HS-5 (cell line): Measurements from ENCODE around the gene ALPL.
"Not testable (repeated sequence)": the region's sequence is repeated elsewhere in the genome, so short reads cannot be mapped to it uniquely, and the experiment has no call there.

Source experiments
- DNase-seq: peaks from one replicate; pipeline ENCODE4 v3.0.0-alpha.2; 2012; ENCODE audit warnings: low read depth

Gene ALPL

GRCh38 chr1:21509351-21510112 lies at the start of gene ALPL:
TSS of gene ALPL (plus strand) at chr1:21509423. CDS start at chr1:21554082, 44,659 bp downstream.
- no peak for DNase-seq

GRCh38 chr1:21465127-21465526 lies 44.1 kb upstream of the ALPL start:
- DNase-seq, result not testable (repeated sequence)

GRCh38 chr1:21467946-21468345 lies 41.3 kb upstream of the ALPL start:
- DNase-seq, result not testable (repeated sequence)

- no peak for DNase-seq
Observed at GRCh38 chr1:21468599-21468998, 40.6 kb upstream of the ALPL start.

- no peak for DNase-seq
Observed at GRCh38 chr1:21469581-21469980, 39.6 kb upstream of the ALPL start.

GRCh38 chr1:21472861-21473260 lies 36.4 kb upstream of the ALPL start:
- DNase-seq, result no peak

- DNase-seq, result no peak
Observed at GRCh38 chr1:21478356-21478755, 30.9 kb upstream of the ALPL start.

- not testable (repeated sequence) for DNase-seq
Observed at GRCh38 chr1:21483881-21484280, 25.3 kb upstream of the ALPL start.

- no peak for DNase-seq
Observed at GRCh38 chr1:21489146-21489545, 20.1 kb upstream of the ALPL start.

- DNase-seq, result peak; percentile 51
Observed at GRCh38 chr1:21490774-21491487, 18.3 kb upstream of the ALPL start.

GRCh38 chr1:21491488-21492355 lies 17.5 kb upstream of the ALPL start:
- no peak for DNase-seq

- DNase-seq, result no peak
Observed at GRCh38 chr1:21492356-21492625, 16.9 kb upstream of the ALPL start.

- no peak for DNase-seq
Observed at GRCh38 chr1:21494196-21494595, 15.0 kb upstream of the ALPL start.

GRCh38 chr1:21495225-21495820 lies 13.9 kb upstream of the ALPL start:
- DNase-seq, result no peak

- DNase-seq, result no peak
Observed at GRCh38 chr1:21496063-21496462, 13.2 kb upstream of the ALPL start.

- no peak for DNase-seq
Observed at GRCh38 chr1:21496886-21497285, 12.3 kb upstream of the ALPL start.

- no peak for DNase-seq
Observed at GRCh38 chr1:21497466-21498061, 11.7 kb upstream of the ALPL start.

GRCh38 chr1:21499283-21499950 lies 9.8 kb upstream of the ALPL start:
- DNase-seq, result no peak

- no peak for DNase-seq
Observed at GRCh38 chr1:21503706-21504377, 5.4 kb upstream of the ALPL start.

GRCh38 chr1:21506804-21507203 lies 2.4 kb upstream of the ALPL start:
- no peak for DNase-seq
